RKO (cell line): Measurements from ENCODE around the gene DEFB132.
"Not testable (repeated sequence)": the region's sequence is repeated elsewhere in the genome, so short reads cannot be mapped to it uniquely, and the experiment has no call there.

Experiments used
- DNase-seq: peaks from one replicate; pipeline ENCODE4 v3.0.0-alpha.2; 2016; ENCODE audit warnings: low spot score

DEFB132 gene, protein sequence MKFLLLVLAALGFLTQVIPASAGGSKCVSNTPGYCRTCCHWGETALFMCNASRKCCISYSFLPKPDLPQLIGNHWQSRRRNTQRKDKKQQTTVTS

DNA sequence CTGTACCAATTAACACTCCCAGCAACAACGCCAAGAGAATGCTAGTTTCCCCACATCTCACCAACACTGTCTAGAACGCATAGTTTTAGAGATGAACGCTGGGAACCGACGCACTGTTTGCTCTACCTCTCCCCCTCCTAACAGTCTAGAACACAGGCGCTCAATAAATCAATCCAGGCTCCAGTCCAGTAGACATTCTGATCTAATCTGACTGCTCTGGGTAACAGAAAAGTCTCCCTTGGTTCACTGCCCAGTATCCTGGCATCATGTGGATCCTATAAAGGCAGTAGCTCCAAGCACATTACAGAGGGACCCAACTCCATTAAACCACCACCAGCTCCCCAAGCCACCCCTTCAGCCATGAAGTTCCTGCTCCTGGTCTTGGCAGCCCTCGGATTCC is at the start of gene DEFB132:
TSS of gene DEFB132 (plus strand) at position 306 of the 400 bp plus-strand sequence. CDS start at position 361, 55 bp downstream.
- DNase-seq = no peak

DNA sequence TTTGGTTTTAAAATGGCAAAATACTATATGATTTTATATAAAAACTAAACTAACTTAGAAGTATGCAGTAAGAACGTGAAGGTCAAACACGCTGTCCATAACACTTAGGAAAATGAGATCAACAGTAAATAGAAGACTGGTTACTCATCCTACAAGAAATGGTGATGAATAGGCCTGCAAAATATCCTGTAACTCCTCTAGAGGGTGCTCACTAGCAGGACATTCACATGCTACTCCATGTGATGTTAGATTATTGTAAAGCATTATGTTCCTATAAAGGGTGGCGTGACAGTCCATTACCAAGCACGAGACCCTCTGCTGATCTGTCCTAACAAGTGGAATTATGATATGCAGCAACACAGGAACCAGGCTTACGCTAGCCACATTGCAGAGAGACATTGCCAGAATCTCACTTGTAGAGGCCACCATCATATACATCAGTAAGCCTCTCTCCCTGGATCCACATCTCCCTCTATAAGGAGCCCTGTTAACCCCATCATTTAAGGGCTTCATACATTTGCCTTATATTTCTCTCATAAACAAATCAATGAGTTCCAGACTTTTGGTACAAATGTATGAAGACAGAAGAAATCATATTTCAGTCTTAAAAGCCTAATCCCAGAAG is 48.5 kb upstream of the DEFB132 start:
- DNase-seq = peak; percentile 88

DNA sequence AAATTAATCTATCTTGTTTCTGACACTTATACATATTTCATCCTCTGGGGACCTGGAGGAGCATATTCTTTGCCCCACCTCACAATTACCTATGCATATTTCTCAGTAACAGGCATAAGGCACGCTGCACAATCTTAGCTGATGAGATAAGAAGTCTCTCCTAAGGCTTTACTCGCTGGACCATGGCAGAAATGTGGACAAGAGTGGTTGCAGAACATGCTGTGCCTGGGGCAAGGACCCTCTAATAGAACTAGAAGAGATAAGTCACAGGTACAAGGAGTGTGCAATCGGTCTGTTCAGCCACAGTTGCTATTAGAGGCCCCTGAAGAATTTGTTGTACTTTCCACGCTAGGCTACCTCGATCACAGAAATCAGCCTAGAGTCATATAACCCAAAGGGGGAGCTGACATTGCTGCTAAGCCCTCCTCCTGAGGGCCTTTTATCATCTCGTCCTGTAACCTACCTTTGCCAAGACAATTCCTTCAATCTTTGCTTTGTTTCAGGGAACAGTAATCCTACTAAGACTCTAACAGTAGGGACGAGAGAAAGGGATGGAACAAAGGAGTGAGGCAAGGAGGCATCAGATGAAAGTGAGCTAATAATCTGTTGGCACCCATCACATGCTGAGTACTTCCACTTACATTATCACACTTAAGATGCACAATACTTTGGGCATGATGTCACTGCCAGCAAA is 46.6 kb upstream of the DEFB132 start:
- DNase-seq = no peak

DNA sequence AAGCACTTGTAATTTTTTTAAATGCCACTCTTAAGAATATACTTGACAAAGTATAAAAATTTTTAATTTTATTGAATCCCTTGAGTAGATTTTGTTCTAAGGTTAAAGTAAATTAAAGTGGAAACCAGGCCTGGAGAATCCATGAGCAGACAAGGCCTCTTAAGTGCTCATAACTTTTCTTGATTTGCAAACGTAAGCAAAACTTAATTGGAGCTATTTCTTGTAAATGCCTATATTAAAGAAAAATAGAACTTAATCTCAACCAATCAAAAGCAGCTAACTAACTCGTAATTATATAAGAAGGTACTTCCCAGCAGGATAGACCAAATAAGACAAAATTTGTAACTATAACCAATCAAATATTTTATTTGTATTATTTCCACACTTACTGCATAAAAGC is 43.1 kb upstream of the DEFB132 start:
- DNase-seq = no peak

DNA sequence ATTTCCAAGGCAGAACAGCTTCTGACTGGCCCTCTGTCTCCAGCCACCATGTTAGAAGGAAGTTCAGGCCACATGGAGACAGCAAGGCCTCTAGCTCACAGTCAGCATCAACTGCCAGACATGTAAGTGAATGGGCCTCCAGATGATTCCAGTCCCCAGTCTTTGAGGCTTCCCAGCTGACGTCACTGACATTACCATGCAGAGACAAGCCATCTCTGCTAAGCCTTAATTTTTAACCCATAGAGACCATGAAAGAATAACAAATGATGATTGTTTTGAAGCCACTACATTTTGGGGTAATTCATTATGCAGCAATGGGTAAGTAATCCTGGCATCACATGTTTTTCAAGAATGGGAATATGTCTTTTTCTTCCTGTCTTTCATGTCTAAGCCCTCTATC is 41.7 kb upstream of the DEFB132 start:
- no peak for DNase-seq

DNA sequence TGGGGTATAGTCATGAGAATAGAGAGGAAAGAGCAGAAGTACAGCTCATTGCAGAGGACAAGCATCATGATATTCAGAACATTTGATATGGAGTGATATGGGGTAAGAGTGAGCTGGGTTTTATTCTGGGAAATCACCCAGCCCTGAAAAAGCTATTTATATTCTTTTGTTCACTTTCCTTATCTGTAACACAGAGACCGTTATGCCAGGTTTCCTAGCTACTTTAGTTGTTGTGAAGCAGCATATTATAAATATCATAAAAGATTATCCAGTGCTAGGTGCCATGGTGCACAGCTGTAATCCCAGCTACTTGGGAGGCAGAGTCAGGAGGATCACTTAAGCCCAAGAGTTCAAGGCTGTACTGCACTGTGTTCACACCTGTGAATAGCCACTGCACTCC is 40.3 kb upstream of the DEFB132 start:
- DNase-seq = no peak

DNA sequence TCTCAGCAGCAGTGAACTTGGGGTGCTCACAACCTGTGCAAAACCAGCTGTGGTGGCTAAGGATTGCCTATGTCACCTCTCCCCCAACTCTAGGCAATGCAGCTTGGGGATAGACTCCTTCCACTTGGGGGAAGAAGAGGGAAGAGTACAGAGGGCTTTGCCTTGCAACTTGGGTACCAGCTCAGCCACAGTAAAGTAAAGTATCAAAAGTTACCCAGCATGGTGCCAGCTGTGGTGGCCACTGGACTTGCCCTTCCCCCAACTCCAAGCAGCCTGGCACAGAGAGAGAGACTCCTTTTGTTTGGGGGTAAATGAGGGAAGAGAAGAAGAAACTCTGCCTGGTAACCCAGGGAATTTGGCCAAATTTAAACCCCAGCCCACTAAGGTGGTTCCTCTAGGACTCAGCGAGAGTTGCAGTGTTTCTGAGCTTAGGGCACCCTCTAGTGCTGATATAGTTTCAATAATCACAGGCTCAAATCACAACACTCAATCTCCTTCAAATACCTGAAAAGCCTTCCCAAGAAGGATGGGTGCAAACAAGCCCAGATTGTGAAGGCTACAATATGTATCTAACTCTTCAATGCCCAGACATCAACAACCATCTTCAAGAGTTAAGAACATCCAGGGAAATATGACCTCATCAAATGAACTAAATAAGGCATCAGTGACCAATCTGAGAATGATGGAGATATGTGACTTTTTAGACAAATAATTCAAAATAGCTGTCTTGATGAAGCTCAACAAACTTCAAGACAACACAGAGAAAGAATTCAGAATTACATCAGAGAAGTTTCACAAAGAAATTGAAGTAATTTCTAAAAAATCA is 38.0 kb upstream of the DEFB132 start:
- DNase-seq = peak; percentile 67

DNA sequence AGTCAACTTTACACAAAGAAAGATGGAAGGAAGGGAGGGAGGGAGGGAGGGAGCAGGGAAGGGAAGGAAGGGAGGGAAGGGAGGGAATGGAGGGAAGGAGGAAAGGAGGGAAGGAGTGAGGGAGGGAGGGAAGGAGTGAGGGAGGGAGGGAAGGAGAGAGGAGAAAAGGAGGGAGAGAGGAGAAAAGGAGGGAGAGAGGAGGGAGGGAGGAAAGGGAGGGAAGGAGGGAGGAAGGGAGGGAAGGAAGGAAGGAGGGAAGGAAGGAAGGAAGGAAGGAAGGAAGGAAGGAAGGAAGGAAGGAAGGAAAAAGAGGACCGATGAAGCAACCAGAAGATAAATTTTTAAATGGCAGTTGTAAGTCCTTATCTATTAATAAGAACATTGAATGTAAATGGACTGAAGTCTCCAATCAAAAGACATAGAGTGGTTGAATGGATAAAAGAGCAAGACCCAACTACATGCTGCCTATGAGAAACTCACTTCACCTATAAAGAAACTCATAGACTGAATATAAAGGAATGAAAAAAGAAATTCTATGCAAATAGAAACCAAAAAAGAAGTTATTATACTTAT is 36.2 kb upstream of the DEFB132 start:
- DNase-seq = no peak

DNA sequence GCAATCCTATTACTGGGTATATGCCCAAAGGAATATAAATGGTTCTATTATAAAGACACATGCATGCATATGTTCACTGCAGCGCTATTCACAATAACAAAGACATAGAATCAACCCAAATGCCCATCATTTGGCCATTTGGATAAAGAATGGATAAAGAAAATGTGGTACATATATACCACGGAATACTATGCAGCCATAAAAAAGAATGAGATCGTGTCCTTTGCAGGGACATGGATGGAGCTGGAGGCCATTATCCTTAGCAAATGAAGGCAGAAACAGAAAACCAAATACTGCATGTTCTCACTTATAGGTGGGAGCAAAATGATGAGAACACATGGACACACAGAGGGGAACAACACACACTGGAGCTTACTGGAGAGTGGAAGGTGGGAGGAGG is 31.6 kb upstream of the DEFB132 start:
- not testable (repeated sequence) for DNase-seq

DNA sequence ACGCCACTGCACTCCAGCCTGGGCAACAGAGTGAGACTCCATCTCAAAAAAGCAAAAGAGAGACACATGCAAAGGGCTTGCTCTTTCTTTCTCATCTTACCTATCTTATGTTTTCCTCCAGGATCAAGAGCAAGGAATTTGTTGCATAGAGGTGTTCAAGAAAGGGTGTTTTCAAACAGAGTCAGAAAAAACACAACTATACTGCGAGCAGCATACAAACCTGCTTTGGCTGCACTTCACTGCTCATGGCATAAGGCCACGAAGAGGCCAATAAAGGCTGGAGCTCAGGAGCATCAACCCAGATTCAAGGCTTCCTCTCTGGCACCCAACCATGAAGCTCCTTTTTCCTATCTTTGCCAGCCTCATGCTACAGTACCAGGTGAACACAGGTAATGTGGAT is 30.6 kb upstream of the DEFB132 start, which contains the start of gene DEFB129:
TSS of gene DEFB129 (plus strand) at position 301 of the 400 bp plus-strand sequence. CDS start at position 332, 31 bp downstream.
- no peak for DNase-seq

DNA sequence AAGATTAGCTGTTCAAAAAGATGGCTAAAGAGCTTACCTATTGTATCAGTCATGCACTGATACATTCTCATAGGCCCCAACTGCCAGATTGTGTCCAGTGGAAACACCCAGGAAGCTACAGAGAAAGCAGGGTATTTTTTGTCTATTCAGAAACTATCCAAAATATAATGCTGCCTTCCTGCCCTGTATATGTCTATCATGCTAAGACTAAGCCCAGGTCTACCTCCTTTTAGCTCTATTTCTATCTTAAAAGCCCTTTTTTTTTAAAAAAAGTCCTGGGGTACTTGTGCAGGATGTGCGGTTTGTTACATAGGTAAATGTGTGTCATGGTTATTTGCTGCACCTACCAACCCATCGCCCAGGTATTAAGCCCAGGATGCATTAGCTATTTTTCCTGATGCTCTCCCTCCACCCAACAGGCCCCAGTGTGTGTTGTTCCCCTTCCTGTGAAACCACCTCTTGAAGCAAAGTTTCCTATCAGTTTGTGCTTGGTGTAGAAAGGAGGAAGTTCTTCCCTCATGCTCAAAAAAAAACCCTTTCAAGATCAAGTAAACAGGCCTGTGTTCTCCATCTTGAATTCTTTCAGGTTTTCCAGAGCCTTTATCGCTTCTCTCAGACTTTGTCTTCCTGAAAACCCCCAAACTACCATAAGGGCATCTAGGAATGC is 30.0 kb upstream of the DEFB132 start:
- no peak for DNase-seq

DNA sequence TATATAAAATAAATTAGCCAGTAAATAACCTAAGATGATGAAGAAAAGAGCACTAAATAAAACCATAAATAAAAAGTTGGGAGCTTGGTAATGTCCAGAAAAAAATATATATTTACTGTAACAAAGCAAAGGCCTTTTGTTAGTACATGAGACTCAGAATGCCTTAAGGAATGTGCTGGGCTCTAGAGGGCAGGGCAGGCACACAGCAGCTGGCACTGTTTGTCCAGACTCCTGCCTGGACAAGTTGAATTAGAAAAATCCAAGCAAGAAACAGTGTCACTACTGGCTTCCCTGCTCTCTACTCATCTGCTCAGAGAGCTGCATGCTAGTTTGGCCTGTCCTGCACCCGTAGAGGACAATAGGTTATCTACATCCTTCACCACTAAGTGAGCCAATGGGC is 21.6 kb upstream of the DEFB132 start:
- DNase-seq = peak; percentile 32

DNA sequence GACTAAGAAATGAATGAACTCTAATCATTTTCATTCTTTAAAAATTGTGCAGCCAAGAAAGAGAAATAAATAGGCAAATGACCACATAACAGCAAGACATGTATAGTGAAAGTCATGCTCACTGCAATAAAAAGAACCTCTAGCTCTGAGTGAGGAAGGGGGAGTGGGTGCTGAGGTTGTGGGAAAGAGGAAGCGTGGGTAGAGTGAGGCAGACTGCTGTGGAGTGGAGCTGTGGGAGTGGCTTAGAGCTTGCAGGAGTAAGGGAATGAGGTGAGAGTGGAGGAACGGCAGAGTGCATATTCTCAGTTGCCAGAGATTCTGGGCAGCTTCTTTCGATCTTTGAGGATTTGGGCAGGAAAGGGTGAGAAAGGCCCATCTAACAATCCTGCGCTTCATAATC is 20.0 kb upstream of the DEFB132 start:
- no peak for DNase-seq

DNA sequence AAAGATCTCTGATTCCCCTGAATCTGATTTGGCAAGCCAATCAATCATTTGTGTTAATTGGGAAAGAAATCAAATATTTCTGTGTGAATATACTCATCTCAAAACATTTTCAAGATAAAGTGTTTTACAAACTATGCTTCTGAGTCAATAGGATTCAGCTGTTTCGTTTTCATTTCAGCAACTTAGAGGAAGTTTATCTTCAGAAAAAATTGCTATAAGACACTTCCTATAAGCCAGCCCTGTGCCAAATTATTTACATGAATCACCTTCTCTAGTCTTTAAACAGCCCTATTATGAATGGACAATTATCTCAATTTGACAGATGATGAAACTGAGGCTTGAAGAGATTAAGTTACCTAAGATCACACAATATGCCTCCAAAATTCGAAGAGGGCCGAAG is 19.6 kb upstream of the DEFB132 start:
- DNase-seq = no peak

DNA sequence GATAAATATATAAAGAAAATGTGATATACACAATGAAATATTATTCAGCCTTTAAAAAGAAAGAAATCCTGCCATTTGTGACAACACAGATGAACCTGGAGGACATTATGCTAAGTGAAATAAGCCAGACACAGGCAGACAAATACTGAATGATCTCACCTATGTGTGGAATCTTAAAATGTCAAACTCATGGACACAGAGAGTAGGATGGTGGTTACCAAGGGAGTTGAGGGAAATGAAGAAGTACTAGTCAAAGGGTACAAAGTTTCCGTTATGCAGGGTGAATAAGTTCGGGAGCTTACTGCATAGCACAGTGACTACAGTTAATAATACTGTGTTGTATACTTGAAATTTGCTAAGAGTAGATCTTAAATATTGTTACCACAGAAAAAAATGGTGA is 14.6 kb upstream of the DEFB132 start:
- no peak for DNase-seq

DNA sequence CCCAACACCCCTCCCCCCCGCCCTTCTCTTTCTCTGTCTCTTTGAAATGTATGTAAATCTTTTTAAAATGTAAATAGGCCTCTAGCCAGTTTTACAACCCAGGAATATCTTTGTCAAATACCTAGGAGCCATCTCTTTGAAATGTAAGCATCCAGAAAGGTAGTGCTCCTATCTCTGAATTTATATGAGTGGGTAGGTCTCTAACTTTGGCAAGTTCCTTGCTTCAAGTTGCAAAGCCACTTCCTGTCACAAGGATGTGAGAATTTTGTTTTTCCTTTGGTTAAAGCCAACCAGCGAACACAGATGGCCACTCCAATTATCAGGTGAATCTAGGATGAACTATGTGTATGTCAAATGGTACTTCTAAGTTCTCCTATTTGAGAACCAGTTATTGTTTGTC is 6.2 kb upstream of the DEFB132 start:
- no peak for DNase-seq

DNA sequence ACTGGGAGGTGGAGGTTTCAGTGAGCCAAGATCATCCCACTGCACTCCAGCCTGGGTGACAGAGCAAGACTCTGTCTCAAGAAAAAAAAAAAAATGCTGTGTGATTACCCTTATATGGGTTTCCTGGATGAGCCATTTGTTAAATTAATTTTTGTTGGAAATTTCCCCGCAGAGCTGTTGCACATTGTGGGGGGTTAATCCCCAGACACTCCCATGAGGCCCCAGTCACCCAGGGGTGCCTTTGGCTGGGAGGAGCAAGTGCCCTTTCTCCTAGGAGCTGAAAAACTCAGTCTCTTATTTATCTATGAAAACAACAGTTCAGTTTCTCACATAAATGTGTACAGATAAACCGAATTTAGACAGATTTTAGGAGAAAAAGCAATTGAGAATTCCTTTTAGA is 4.7 kb upstream of the DEFB132 start:
- no peak for DNase-seq

DNA sequence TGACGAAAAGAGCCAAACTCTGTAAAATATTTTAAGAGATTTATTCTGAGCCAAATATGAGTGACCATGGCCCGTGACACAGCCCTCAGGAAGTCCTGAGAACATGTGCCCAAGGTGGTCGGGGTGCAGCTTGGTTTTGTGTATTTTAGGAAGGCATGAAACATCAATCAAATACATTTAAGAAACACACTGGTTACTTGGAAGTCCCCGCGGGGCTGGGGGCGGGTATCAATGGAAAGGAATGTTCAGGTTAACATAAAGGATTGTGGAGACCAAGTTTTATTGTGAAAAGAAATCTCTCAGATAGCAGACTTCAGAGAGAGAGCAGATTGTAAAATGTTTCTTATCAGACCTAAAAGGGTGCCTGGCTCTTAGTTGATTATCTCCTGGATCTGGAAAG is 4.1 kb upstream of the DEFB132 start:
- not testable (repeated sequence) for DNase-seq

DNA sequence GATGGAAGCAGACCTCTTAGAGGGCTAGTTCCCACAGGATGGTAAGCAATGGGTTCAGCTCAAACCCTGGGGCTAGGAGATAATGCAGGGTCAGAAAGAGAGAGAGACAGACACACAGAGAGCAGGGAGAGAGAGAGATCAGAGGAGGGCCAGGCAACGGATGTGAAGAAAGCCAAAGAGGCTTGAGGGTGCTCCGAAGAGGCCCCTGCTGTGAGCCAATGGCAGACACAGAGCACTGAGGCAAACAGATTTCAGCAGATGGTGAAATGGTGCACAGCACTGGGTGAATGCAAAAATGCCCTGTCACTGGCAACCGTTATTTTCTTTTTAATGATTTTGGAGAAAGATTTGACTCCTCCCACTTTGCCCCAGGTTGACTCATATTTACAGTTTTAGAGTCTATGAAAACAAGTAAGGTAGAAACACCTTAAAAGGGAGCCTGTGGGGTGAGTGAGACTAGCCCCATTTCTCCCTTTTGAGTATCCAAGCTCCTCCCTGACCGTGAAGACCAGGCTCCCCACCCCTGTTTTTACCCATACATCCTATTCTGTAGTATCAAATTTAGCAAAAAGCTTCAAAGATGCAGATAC is 840 bp downstream of the DEFB132 start:
- no peak for DNase-seq

DNA sequence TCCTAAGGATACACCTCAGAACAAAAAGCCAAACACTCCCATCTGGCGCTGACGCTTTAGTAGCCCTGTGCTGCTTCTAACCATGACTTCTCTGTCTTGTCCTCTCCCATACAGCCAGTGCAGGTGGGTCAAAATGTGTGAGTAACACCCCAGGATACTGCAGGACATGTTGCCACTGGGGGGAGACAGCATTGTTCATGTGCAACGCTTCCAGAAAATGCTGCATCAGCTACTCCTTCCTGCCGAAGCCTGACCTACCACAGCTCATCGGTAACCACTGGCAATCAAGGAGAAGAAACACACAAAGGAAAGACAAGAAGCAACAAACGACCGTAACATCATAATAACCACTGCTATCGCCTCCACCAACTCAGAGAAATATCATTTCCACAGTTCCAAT is 1.4 kb downstream of the DEFB132 start:
- DNase-seq = peak; percentile 26

DNA sequence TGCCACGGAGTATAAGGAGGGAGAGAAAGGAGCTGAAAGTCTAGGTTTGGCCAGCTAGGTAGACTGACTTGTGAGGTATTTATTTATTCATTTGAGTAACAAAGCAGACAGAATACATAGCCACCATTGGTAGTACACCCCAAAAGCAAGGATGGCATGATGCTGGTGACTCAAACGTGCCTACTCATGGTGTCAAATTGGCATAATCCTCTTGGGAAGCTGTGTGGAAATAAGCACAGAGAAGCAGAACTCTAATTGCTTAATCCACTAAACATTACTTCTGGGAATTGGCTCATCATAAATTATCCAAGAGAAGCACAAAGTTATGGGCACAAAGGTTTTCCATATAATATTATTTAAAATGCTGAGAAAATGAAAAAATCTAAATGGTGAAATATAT is 2.5 kb downstream of the DEFB132 start:
- no peak for DNase-seq
